ENCODE data around the gene SCARB1. TPM values are rescaled to one million over a fixed set of nuclear protein-coding genes. Genes with fewer than 3 reads are reported as not detected.

SCARB1 gene
- total and polyA plus RNA-seq, 2 of the 13 experiments (the other 11 are each of a cell fraction or from before 2014, with no cell fraction given) = 63.4 to 160 TPM

GRCh38 chr12:124821252-124822200 is 42.1 kb downstream of the SCARB1 start (continued):
- TF ChIP-seq ZNF776 (CRISPR knock-in tag; IDR thresholded peaks at IDR 0.05) (no peak), MAF1 (CRISPR knock-in tag; IDR thresholded peaks at IDR 0.05; ENCODE audit: borderline replicate concordance) (no peak), NFYB (CRISPR knock-in tag; IDR thresholded peaks at IDR 0.05) (no peak), NBN (conservative IDR thresholded peaks at IDR 0.05) (no peak), MED1 (CRISPR knock-in tag; IDR thresholded peaks at IDR 0.05) (peak; percentile 96), ZFP36L1 (CRISPR knock-in tag; IDR thresholded peaks at IDR 0.05) (no peak; the same call in 1 of the 2 replicates), NCOR1 (IDR thresholded peaks at IDR 0.05; ENCODE audit: borderline replicate concordance, low read length) (peak; percentile 98), ZNF567 (CRISPR knock-in tag; IDR thresholded peaks at IDR 0.05; ENCODE audit: borderline replicate concordance) (no peak), ZXDC (CRISPR knock-in tag; IDR thresholded peaks at IDR 0.05) (no peak), FOXK1 (CRISPR knock-in tag; IDR thresholded peaks at IDR 0.05; ENCODE audit: borderline replicate concordance, low read depth) (peak; percentile 65; the same call in 1 of the 2 replicates)
- TF ChIP-seq, protein P1, sequence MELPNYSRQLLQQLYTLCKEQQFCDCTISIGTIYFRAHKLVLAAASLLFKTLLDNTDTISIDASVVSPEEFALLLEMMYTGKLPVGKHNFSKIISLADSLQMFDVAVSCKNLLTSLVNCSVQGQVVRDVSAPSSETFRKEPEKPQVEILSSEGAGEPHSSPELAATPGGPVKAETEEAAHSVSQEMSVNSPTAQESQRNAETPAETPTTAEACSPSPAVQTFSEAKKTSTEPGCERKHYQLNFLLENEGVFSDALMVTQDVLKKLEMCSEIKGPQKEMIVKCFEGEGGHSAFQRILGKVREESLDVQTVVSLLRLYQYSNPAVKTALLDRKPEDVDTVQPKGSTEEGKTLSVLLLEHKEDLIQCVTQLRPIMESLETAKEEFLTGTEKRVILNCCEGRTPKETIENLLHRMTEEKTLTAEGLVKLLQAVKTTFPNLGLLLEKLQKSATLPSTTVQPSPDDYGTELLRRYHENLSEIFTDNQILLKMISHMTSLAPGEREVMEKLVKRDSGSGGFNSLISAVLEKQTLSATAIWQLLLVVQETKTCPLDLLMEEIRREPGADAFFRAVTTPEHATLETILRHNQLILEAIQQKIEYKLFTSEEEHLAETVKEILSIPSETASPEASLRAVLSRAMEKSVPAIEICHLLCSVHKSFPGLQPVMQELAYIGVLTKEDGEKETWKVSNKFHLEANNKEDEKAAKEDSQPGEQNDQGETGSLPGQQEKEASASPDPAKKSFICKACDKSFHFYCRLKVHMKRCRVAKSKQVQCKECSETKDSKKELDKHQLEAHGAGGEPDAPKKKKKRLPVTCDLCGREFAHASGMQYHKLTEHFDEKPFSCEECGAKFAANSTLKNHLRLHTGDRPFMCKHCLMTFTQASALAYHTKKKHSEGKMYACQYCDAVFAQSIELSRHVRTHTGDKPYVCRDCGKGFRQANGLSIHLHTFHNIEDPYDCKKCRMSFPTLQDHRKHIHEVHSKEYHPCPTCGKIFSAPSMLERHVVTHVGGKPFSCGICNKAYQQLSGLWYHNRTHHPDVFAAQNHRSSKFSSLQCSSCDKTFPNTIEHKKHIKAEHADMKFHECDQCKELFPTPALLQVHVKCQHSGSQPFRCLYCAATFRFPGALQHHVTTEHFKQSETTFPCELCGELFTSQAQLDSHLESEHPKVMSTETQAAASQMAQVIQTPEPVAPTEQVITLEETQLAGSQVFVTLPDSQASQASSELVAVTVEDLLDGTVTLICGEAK (IDR thresholded peaks at IDR 0.05) = no peak
- TF ChIP-seq, protein P1 (CRISPR knock-in tag; IDR thresholded peaks at IDR 0.05) = peak; percentile 55; the same call in 1 of the 2 replicates
- TF ChIP-seq, protein P2, sequence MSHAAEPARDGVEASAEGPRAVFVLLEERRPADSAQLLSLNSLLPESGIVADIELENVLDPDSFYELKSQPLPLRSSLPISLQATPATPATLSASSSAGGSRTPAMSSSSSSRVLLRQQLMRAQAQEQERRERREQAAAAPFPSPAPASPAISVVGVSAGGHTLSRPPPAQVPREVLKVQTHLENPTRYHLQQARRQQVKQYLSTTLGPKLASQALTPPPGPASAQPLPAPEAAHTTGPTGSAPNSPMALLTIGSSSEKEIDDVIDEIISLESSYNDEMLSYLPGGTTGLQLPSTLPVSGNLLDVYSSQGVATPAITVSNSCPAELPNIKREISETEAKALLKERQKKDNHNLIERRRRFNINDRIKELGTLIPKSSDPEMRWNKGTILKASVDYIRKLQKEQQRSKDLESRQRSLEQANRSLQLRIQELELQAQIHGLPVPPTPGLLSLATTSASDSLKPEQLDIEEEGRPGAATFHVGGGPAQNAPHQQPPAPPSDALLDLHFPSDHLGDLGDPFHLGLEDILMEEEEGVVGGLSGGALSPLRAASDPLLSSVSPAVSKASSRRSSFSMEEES (CRISPR knock-in tag; IDR thresholded peaks at IDR 0.05) = peak; percentile 89
